HCT116 (cell line): ENCODE data around the gene FASLG. TPM values are rescaled to one million over a fixed set of nuclear protein-coding genes. Genes with fewer than 3 reads are reported as not detected.

Experiments
- ATAC-seq: fragments of 200-7000 bp; cut with Tn5 transposase; 2 replicates; pipeline ENCODE4 v1.9.1; 2020; ENCODE audit warnings: mild to moderate bottlenecking, moderate library complexity
- BruUV-seq: library from RNA; stranded (reverse); fragments of 400-500 nt; replicated peaks from 2 replicates; lab custom pipeline; 2021; lab: Mats Ljungman, UMichigan
- CTCF ChIA-PET: fragments of 300-600 bp; sonication (Branson Sonifier 250); formaldehyde crosslinking; loops from one replicate; lab custom pipeline; 2021; ENCODE audit warnings: antibody characterized with exemption; lab: Charles Lee
- POLR2A ChIA-PET: fragments of 300-600, 350-600 bp; sonication (Branson Sonifier 250); formaldehyde crosslinking; loops from one replicate; lab custom pipeline; 2021; ENCODE audit warnings: antibody characterized with exemption; lab: Charles Lee
- RAD21 ChIA-PET, 2 experiments: fragments of 300-600 bp; sonication (Branson Sonifier 250); formaldehyde crosslinking; loops; one replicate each; lab custom pipeline; 2023; ENCODE audit warnings: low total read pairs in 2 of 2; ENCODE audit not compliant: uncharacterized antibody in 2 of 2, unreplicated experiment in 2 of 2, low non-redundant PET in 1 of 2; lab: Charles Lee
- DNase-seq: peaks from one replicate; pipeline ENCODE4 v3.0.0-alpha.2; 2010; ENCODE audit warnings: low read depth, low spot score
- H2AFZ ChIP-seq: fragments of 200-600 bp; shearing (Covaris generic), sonication (generic); 2 replicates; pipeline ENCODE4 v1.6.1; 2017; ENCODE audit warnings: low read depth, mixed run types, mixed read lengths, antibody characterized with exemption, low read length; ENCODE audit not compliant: poor library complexity, severe bottlenecking
- H3K27ac ChIP-seq: 2 replicates; pipeline ENCODE4 v1.5.1; 2012; ENCODE audit warnings: low read depth, low read length
- H3K27me3 ChIP-seq: fragments of 200-600 bp; sonication (generic); 2 replicates; pipeline ENCODE4 v1.6.1; 2016; ENCODE audit warnings: mixed run types, low read length, mixed read lengths; ENCODE audit not compliant: insufficient read depth
- H3K36me3 ChIP-seq, 2 experiments: fragments of 200-500 bp in 1 of 2; fragments of 200-600 bp in 1 of 2; sonication (Bioruptor generic) in 1 of 2; sonication (generic) in 1 of 2; 2 replicates each; pipeline versions ENCODE4 v1.5.1 to v1.6.1; 2014 to 2016; ENCODE audit warnings: low read length in 2 of 2, inconsistent platforms in 1 of 2, mixed read lengths in 1 of 2, mixed run types in 1 of 2; ENCODE audit not compliant: insufficient read depth in 2 of 2, control insufficient read depth in 1 of 2
- H3K4me1 ChIP-seq, 2 experiments: fragments of 200-600 bp in 1 of 2; sonication (generic) in 1 of 2; 2 replicates each; pipeline versions ENCODE4 v1.5.1 to v1.6.1; 2012 to 2017; ENCODE audit warnings: low read length in 2 of 2, inconsistent platforms in 1 of 2, mild to moderate bottlenecking in 1 of 2, mixed read lengths in 1 of 2, mixed run types in 1 of 2, moderate library complexity in 1 of 2; ENCODE audit not compliant: insufficient read depth in 2 of 2, control insufficient read depth in 1 of 2
- H3K4me2 ChIP-seq: fragments of 200-600 bp; sonication (generic); 2 replicates; pipeline ENCODE4 v1.6.1; 2017; ENCODE audit warnings: mixed run types, low read length, mixed read lengths
- H3K4me3 ChIP-seq, 2 experiments: fragments of 200-600 bp in 1 of 2; sonication (generic) in 1 of 2; replicated peaks in 1 of 2; 2 replicates each; pipeline ENCODE4 v1.5.1; 2011 to 2016; ENCODE audit warnings: low read length in 2 of 2, control low read depth in 1 of 2, low read depth in 1 of 2, mild to moderate bottlenecking in 1 of 2, mixed read lengths in 1 of 2, mixed run types in 1 of 2
- H3K79me2 ChIP-seq: fragments of 200-600 bp; sonication (generic); 2 replicates; pipeline ENCODE4 v1.6.1; 2017; ENCODE audit warnings: mild to moderate bottlenecking, mixed run types, low read length, moderate library complexity, mixed read lengths; ENCODE audit not compliant: insufficient read depth
- H3K9ac ChIP-seq: fragments of 200-600 bp; sonication (generic); 2 replicates; pipeline ENCODE4 v1.6.1; 2016; ENCODE audit warnings: low read length, mixed read lengths
- H3K9me2 ChIP-seq: fragments of 200-600 bp; sonication (generic), shearing (Covaris generic); 2 replicates; pipeline ENCODE4 v1.6.1; 2017; ENCODE audit warnings: mixed run types, mild to moderate bottlenecking, moderate library complexity; ENCODE audit not compliant: insufficient read depth
- H3K9me3 ChIP-seq, 2 experiments: fragments of 200-500 bp in 1 of 2; fragments of 200-600 bp in 1 of 2; sonication (Bioruptor generic) in 1 of 2; sonication (generic) in 1 of 2; 2 replicates each; pipeline ENCODE4 v1.6.1; 2014 to 2017; ENCODE audit warnings: low read length in 2 of 2, mixed read lengths in 2 of 2, inconsistent platforms in 1 of 2, low read depth in 1 of 2, mild to moderate bottlenecking in 1 of 2, mixed run types in 1 of 2, moderate library complexity in 1 of 2; ENCODE audit not compliant: control insufficient read depth in 1 of 2, insufficient read depth in 1 of 2
- H4K20me1 ChIP-seq: fragments of 200-600 bp; sonication (generic), shearing (Covaris generic); 2 replicates; pipeline ENCODE4 v1.6.1; 2017; ENCODE audit warnings: mixed run types, mild to moderate bottlenecking, moderate library complexity; ENCODE audit not compliant: insufficient read depth
- CBX3 ChIP-seq: IDR thresholded peaks from 2 replicates; pipeline ENCODE4 v1.6.1; 2012; ENCODE audit warnings: low read depth
- ELF1 ChIP-seq: IDR thresholded peaks from 2 replicates; pipeline ENCODE4 v1.6.1; 2012; ENCODE audit warnings: low read depth, borderline replicate concordance
- EZH2 ChIP-seq: fragments of 200-600 bp; sonication (generic); IDR thresholded peaks from 2 replicates; pipeline ENCODE4 v1.6.1; 2017; ENCODE audit warnings: antibody characterized with exemption, mixed run types
- EZH2phosphoT487 ChIP-seq: fragments of 200-600 bp; IDR thresholded peaks from 2 replicates; pipeline ENCODE4 v1.6.1; 2018; ENCODE audit warnings: antibody characterized with exemption, borderline replicate concordance
- JUND ChIP-seq: IDR thresholded peaks from 2 replicates; pipeline ENCODE4 v1.6.1; 2012
- POLR2A ChIP-seq: IDR thresholded peaks from 2 replicates; pipeline ENCODE4 v1.7.0; 2011; ENCODE audit warnings: borderline replicate concordance; ENCODE audit not compliant: insufficient read depth, insufficient read length; ENCODE audit errors: extremely low read depth
- RAD21 ChIP-seq: IDR thresholded peaks from 2 replicates; pipeline ENCODE4 v1.6.1; 2012; ENCODE audit warnings: low read depth, mild to moderate bottlenecking
- SP1 ChIP-seq: IDR thresholded peaks from 2 replicates; pipeline ENCODE4 v1.6.1; 2012; ENCODE audit warnings: low read depth
- SRF ChIP-seq: IDR thresholded peaks from 2 replicates; pipeline ENCODE4 v1.6.1; 2012; ENCODE audit warnings: low read depth
- ZFX ChIP-seq: fragments of 450-650 bp; IDR thresholded peaks from 2 replicates; pipeline ENCODE4 v1.6.1; 2017
- intact Hi-C: fragments of 100-400 bp; cut with micrococcal nuclease; formaldehyde crosslinking; loops from 2 replicates; pipeline ENCODE4 v1.10.0; 2022
- total RNA-seq: library from RNA; stranded (reverse); gene quantifications from one replicate; pipeline ENCODE4 v1.2.1, GENCODE V29; 2021; ENCODE audit not compliant: unreplicated experiment
- TF ChIP-seq, protein P1 (sequence below), 3 experiments: fragments of 200-600 bp in 1 of 3; sonication (generic) in 1 of 3; IDR thresholded peaks in 2 of 3; conservative IDR thresholded peaks in 1 of 3; 2 replicates each; pipeline ENCODE4 v1.5.1; 2012 to 2017; ENCODE audit warnings: low read depth in 2 of 3, low read length in 2 of 3, antibody characterized with exemption in 1 of 3, borderline replicate concordance in 1 of 3, control low read depth in 1 of 3, mild to moderate bottlenecking in 1 of 3, mixed read lengths in 1 of 3, mixed run types in 1 of 3, moderate library complexity in 1 of 3; ENCODE audit not compliant: insufficient read depth in 1 of 3
- TF ChIP-seq, protein P2 (sequence below): IDR thresholded peaks from 2 replicates; pipeline ENCODE4 v1.6.1; 2012; ENCODE audit warnings: low read depth
- TF ChIP-seq, protein P3 (sequence below): IDR thresholded peaks from 2 replicates; pipeline ENCODE4 v1.6.1; 2012
- TF ChIP-seq, protein P4 (sequence below): IDR thresholded peaks from 2 replicates; pipeline ENCODE4 v1.6.1; 2011; ENCODE audit warnings: mild to moderate bottlenecking, low read length, moderate library complexity; ENCODE audit not compliant: insufficient replicate concordance; ENCODE audit errors: extremely low read depth

Gene FASLG
- total RNA-seq, 1 experiment from 2014 or later, result not detected

DNA sequence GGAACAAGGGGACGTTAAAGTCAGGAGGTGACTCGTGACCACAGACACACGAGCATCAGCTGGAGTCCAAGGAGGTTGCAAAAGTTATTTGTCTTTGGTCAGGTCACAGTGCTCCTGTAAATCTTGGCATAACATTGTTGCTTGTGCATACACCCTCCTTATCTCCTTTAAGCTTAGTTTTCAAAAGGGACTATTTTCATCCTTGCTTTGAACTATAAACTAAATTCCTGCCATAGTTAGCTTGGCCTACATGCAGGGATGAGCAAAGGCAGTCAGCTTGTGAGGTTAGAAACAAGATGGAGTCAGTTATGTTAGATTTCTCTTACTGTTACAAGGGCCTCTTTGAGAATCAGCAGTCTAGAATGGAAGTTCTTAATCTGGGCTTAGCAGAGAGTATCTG is 28.0 kb upstream of the FASLG start:
- Histone ChIP-seq H3K79me2 (no peaks in the 10 kb centered on the region), H3K27me3 (no peaks in the 10 kb centered on the region), H3K9ac (no peak overlapping the region), H3K4me3 (no peak overlapping the region), H3K36me3 (no peaks in the 10 kb centered on the region), H3K9me2 (no peaks in the 10 kb centered on the region), H2AFZ (no peak overlapping the region), H4K20me1 (no peaks in the 10 kb centered on the region), H3K27ac (no peak overlapping the region), H3K4me1 (no peaks in the 10 kb centered on the region), H3K4me2 (no peak overlapping the region), H3K9me3 (no peaks in the 10 kb centered on the region)
- TF ChIP-seq ELF1 (no peak), POLR2A (no peak), EZH2 (no peak), JUND (no peak), ZFX (no peak), SRF (no peak), SP1 (no peak)
- intact Hi-C loops, result no loop called here
- DNase-seq (no peak), ATAC-seq (no peak)
- RAD21 ChIA-PET, result no interaction called here
- no TSS peak for BruUV-seq
- POLR2A ChIA-PET, result no interaction called here
- CTCF ChIA-PET, result no interaction called here

DNA sequence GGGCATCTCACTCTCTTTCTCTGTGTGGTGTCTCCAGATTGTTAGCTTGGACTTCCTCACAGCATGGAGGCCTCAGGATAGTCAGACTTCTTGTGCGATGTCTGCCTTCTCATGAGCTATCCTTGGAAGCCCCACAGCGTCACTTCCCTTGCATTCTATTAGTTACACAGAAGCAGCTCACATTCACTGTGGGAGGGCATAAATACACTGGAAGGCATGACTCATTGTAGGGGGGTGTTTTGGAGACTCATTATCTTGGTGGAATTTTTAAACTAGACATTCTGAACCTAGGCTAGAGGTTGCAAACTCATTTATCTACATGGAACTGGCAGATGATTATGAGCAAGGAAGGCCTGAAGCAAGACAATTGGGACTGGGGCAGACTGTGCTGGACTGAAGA is 21.4 kb upstream of the FASLG start:
- no peak overlapping the region for H3K9ac ChIP-seq
- ChIA-PET CTCF (no interaction called here), POLR2A (no interaction called here), RAD21 (no interaction called here)
- no peak overlapping the region for H3K4me3 ChIP-seq
- ATAC-seq (no peak), DNase-seq (no peak)
- H3K27ac ChIP-seq, result no peak overlapping the region
- no peaks in the 10 kb centered on the region for H3K9me3 ChIP-seq
- H3K9me2 ChIP-seq, result no peaks in the 10 kb centered on the region
- no peaks in the 10 kb centered on the region for H4K20me1 ChIP-seq
- H3K4me1 ChIP-seq, result peaks cover 3 to 30% of the 10 kb centered on the region in 2 experiments; a peak in 3 of 4 replicates
- H3K4me2 ChIP-seq, result no peak overlapping the region
- no TSS peak for BruUV-seq
- H3K36me3 ChIP-seq, result no peaks in the 10 kb centered on the region
- H2AFZ ChIP-seq, result no peak overlapping the region
- intact Hi-C loops, result no loop called here
- H3K27me3 ChIP-seq, result no peaks in the 10 kb centered on the region
- H3K79me2 ChIP-seq, result no peaks in the 10 kb centered on the region
- no peak for TF ChIP-seq EZH2phosphoT487
- no peak for TF ChIP-seq POLR2A
- TF ChIP-seq, protein P1, sequence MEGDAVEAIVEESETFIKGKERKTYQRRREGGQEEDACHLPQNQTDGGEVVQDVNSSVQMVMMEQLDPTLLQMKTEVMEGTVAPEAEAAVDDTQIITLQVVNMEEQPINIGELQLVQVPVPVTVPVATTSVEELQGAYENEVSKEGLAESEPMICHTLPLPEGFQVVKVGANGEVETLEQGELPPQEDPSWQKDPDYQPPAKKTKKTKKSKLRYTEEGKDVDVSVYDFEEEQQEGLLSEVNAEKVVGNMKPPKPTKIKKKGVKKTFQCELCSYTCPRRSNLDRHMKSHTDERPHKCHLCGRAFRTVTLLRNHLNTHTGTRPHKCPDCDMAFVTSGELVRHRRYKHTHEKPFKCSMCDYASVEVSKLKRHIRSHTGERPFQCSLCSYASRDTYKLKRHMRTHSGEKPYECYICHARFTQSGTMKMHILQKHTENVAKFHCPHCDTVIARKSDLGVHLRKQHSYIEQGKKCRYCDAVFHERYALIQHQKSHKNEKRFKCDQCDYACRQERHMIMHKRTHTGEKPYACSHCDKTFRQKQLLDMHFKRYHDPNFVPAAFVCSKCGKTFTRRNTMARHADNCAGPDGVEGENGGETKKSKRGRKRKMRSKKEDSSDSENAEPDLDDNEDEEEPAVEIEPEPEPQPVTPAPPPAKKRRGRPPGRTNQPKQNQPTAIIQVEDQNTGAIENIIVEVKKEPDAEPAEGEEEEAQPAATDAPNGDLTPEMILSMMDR (IDR thresholded peaks at IDR 0.05 in 2 of 3, conservative IDR thresholded peaks at IDR 0.05 in 1 of 3; ENCODE audit: borderline replicate concordance in 1 of 3, insufficient read depth in 1 of 3, low read depth in 2 of 3, low read length in 2 of 3), result no peak
- TF ChIP-seq, protein P2, sequence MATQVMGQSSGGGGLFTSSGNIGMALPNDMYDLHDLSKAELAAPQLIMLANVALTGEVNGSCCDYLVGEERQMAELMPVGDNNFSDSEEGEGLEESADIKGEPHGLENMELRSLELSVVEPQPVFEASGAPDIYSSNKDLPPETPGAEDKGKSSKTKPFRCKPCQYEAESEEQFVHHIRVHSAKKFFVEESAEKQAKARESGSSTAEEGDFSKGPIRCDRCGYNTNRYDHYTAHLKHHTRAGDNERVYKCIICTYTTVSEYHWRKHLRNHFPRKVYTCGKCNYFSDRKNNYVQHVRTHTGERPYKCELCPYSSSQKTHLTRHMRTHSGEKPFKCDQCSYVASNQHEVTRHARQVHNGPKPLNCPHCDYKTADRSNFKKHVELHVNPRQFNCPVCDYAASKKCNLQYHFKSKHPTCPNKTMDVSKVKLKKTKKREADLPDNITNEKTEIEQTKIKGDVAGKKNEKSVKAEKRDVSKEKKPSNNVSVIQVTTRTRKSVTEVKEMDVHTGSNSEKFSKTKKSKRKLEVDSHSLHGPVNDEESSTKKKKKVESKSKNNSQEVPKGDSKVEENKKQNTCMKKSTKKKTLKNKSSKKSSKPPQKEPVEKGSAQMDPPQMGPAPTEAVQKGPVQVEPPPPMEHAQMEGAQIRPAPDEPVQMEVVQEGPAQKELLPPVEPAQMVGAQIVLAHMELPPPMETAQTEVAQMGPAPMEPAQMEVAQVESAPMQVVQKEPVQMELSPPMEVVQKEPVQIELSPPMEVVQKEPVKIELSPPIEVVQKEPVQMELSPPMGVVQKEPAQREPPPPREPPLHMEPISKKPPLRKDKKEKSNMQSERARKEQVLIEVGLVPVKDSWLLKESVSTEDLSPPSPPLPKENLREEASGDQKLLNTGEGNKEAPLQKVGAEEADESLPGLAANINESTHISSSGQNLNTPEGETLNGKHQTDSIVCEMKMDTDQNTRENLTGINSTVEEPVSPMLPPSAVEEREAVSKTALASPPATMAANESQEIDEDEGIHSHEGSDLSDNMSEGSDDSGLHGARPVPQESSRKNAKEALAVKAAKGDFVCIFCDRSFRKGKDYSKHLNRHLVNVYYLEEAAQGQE, result no peak
- no peak for TF ChIP-seq RAD21
- TF ChIP-seq CBX3, result no peak
- TF ChIP-seq, protein P3, sequence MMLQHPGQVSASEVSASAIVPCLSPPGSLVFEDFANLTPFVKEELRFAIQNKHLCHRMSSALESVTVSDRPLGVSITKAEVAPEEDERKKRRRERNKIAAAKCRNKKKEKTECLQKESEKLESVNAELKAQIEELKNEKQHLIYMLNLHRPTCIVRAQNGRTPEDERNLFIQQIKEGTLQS, result no peak
- TF ChIP-seq, protein P4, sequence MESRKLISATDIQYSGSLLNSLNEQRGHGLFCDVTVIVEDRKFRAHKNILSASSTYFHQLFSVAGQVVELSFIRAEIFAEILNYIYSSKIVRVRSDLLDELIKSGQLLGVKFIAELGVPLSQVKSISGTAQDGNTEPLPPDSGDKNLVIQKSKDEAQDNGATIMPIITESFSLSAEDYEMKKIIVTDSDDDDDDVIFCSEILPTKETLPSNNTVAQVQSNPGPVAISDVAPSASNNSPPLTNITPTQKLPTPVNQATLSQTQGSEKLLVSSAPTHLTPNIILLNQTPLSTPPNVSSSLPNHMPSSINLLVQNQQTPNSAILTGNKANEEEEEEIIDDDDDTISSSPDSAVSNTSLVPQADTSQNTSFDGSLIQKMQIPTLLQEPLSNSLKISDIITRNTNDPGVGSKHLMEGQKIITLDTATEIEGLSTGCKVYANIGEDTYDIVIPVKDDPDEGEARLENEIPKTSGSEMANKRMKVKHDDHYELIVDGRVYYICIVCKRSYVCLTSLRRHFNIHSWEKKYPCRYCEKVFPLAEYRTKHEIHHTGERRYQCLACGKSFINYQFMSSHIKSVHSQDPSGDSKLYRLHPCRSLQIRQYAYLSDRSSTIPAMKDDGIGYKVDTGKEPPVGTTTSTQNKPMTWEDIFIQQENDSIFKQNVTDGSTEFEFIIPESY, result no peak
- TF ChIP-seq SP1, result no peak
